GM23338 (cell line): ENCODE data around the gene WNT9A. TPM values are rescaled to one million over a fixed set of nuclear protein-coding genes. Genes with fewer than 3 reads are reported as not detected.

Source experiments
- EZH2 ChIP-seq: fragments of 200-600 bp; sonication (generic); IDR thresholded peaks from one replicate; pipeline ENCODE4 v1.8.0; 2017; ENCODE audit warnings: antibody characterized with exemption, mild to moderate bottlenecking, low read depth; ENCODE audit not compliant: unreplicated experiment
- EZH2phosphoT487 ChIP-seq: fragments of 200-600 bp; sonication (generic); IDR thresholded peaks from one replicate; pipeline ENCODE4 v1.8.1; 2018; ENCODE audit warnings: antibody characterized with exemption; ENCODE audit not compliant: unreplicated experiment
- REST ChIP-seq: IDR thresholded peaks from one replicate; pipeline ENCODE4 v1.6.1; 2018; ENCODE audit warnings: antibody characterized with exemption; ENCODE audit not compliant: unreplicated experiment
- ZNF331 ChIP-seq: fragments of 250-450 bp; sonication (Bioruptor Pico); IDR thresholded peaks from 2 replicates; pipeline ENCODE4 v1.5.0; 2020; ENCODE audit warnings: low read depth, mild to moderate bottlenecking, moderate library complexity
- ZNF462 ChIP-seq: fragments of 250-450 bp; sonication (Bioruptor Pico); IDR thresholded peaks from 2 replicates; pipeline ENCODE4 v1.5.0; 2020; ENCODE audit warnings: mild to moderate bottlenecking, moderate library complexity
- polyA plus RNA-seq: library from polyadenylated mRNA; unstranded; fragments of >200 nt; fragmentation: Nextera tagmentation; extraction: Ambion mirVana; gene quantifications from 2 replicates; pipeline ENCODE4 v1.2.1, GENCODE V29; 2016
- total RNA-seq: library from RNA; depleted of rRNA; stranded (reverse); fragments of >200 nt; shearing (Covaris generic); gene quantifications from 2 replicates; pipeline ENCODE4 v1.2.3, GENCODE V29; 2014

The WNT9A gene
- total and polyA plus RNA-seq, 2 experiments from 2014 or later = 0.06 to 2.0 TPM

- TF ChIP-seq ZNF462 (CRISPR knock-in tag) (no peak), EZH2 (no peak), REST (no peak), ZNF331 (CRISPR knock-in tag) (no peak), EZH2phosphoT487 (no peak)
These were observed 61.2 kb downstream of the WNT9A start (continued) for GRCh38 chr1:227886503-227886961.
